ENCODE results near the gene VAMP1.
"Not testable (repeated sequence)": the region's sequence is repeated elsewhere in the genome, so short reads cannot be mapped to it uniquely, and the experiment has no call there.

The VAMP1 gene

GRCh38 chr12:6494968-6495367, 24.5 kb upstream of the VAMP1 start:
- DNase-seq (ENCODE audit: low read depth, low spot score), result no peak
- TF ChIP-seq CTCF (IDR thresholded peaks at IDR 0.05; ENCODE audit: low read depth, low read length), result no peak
- peak overlapping the region; percentile 91 for H3K4me3 ChIP-seq (ENCODE audit: low read depth, low read length)
- in situ Hi-C loops (cut with HindIII; ENCODE audit: low sequenced_read_pairs), result no loop called here

- H3K4me3 ChIP-seq (ENCODE audit: low read depth, low read length), result peak overlapping the region; percentile 91
- DNase-seq (ENCODE audit: low read depth, low spot score), result no peak
- TF ChIP-seq CTCF (IDR thresholded peaks at IDR 0.05; ENCODE audit: low read depth, low read length), result peak; percentile 13
- in situ Hi-C loops (cut with HindIII; ENCODE audit: low sequenced_read_pairs), result no loop called here
Measured at GRCh38 chr12:6494258-6494743, 23.8 kb upstream of the VAMP1 start.

- peak within 1 kb of the TSS; percentile 91 for H3K4me3 ChIP-seq (ENCODE audit: low read depth, low read length)
- peak; percentile 98 for DNase-seq (ENCODE audit: low read depth, low spot score)
- no peak for TF ChIP-seq CTCF (IDR thresholded peaks at IDR 0.05; ENCODE audit: low read depth, low read length)
- in situ Hi-C loops (cut with HindIII; ENCODE audit: low sequenced_read_pairs), result no loop called here
Measured at GRCh38 chr12:6493497-6494257, 23.2 kb upstream of the VAMP1 start, which contains the start of gene NCAPD2. TSS of gene NCAPD2 (plus strand) at chr12:6494102. CDS start at chr12:6495099, 997 bp downstream.

GRCh38 chr12:6492838-6493496, 22.5 kb upstream of the VAMP1 start, which contains the start of gene MRPL51:
TSS of gene MRPL51 (minus strand) at chr12:6493262. CDS start at chr12:6493136, 126 bp downstream.
- DNase-seq (ENCODE audit: low read depth, low spot score), result peak; percentile 97
- peak within 1 kb of the TSS; percentile 91 for H3K4me3 ChIP-seq (ENCODE audit: low read depth, low read length)
- TF ChIP-seq CTCF (IDR thresholded peaks at IDR 0.05; ENCODE audit: low read depth, low read length), result no peak
- in situ Hi-C loops (cut with HindIII; ENCODE audit: low sequenced_read_pairs), result no loop called here

- in situ Hi-C loops (cut with HindIII; ENCODE audit: low sequenced_read_pairs); H3K4me3 ChIP-seq (ENCODE audit: low read depth, low read length); DNase-seq (ENCODE audit: low read depth, low spot score): not testable (repeated sequence)
Measured at GRCh38 chr12:6490673-6491072, 20.2 kb upstream of the VAMP1 start.

- TF ChIP-seq CTCF (IDR thresholded peaks at IDR 0.05; ENCODE audit: low read depth, low read length), result no peak
- no peak for DNase-seq (ENCODE audit: low read depth, low spot score)
- in situ Hi-C loops (cut with HindIII; ENCODE audit: low sequenced_read_pairs), result no loop called here
- H3K4me3 ChIP-seq (ENCODE audit: low read depth, low read length), result no peak overlapping the region
Measured at GRCh38 chr12:6489449-6489848, 19.0 kb upstream of the VAMP1 start.

GRCh38 chr12:6488240-6488639, 17.8 kb upstream of the VAMP1 start:
- DNase-seq (ENCODE audit: low read depth, low spot score), result no peak
- in situ Hi-C loops (cut with HindIII; ENCODE audit: low sequenced_read_pairs), result no loop called here
- TF ChIP-seq CTCF (IDR thresholded peaks at IDR 0.05; ENCODE audit: low read depth, low read length), result no peak

More at GRCh38 chr12:6488240-6488639, 17.8 kb upstream of the VAMP1 start:
- H3K4me3 ChIP-seq (ENCODE audit: low read depth, low read length), result no peak overlapping the region

Measured in astrocyte of the spinal cord (primary cell).